Left ventricle myocardium superior (tissue), 1 donor: ENCODE results near the gene FRRS1. TPM values are rescaled to one million over a fixed set of nuclear protein-coding genes. Genes with fewer than 3 reads are reported as not detected.

Experiments used
- ATAC-seq: fragments of 200-7000 bp; cut with Tn5 transposase; one replicate; pipeline ENCODE4 v1.9.1; 2020; ENCODE audit warnings: mild to moderate bottlenecking, moderate library complexity
- DNase-seq: peaks from one replicate; pipeline ENCODE4 v3.0.0-alpha.2; 2020
- intact Hi-C: fragments of 100-400 bp; cut with micrococcal nuclease; formaldehyde crosslinking; loops from one replicate; pipeline ENCODE4 v1.11.0; 2022
- total RNA-seq: library from RNA; stranded (reverse); fragmentation: NEBNext Ultra II Directional; extraction: Animal tissue kit (Norgen Biotek cat#: 25700); gene quantifications from one replicate; pipeline ENCODE4 v1.2.1, GENCODE V29; 2021
- donor health status: DM: no; HTN: yes; CAD: no; lungs with severe emphysema.

Gene FRRS1
- total RNA-seq, 1 donor from 2014 or later: 3.3 TPM

DNA sequence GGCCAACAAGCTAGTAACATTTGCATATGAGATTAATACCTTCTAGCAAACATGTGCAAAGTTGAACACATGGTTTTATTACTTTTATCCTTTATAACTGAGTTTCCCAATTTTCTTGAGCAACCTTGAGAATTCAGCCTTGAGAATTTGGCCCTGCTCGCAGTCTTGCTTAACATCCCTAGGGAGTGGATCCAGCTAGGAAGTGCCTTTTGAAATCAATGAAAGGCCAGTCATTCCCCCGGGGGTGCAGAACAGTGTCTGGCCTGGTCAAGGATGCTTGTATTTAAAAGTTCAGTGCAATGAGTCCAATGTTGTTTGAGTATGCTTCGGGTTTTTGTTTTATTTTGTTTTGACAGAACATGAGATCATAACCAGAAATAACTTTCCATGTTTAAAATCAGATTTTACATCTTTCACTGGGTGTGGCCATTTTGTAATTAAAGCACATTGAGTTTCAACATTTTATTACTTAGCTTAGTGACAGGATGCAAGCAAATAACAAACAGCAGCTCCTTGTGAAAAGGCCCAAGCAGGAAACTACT lies 103.8 kb downstream of the FRRS1 start:
- intact Hi-C loops: no loop called here
- ATAC-seq: peak; percentile 84
- DNase-seq: peak; percentile 75

DNA sequence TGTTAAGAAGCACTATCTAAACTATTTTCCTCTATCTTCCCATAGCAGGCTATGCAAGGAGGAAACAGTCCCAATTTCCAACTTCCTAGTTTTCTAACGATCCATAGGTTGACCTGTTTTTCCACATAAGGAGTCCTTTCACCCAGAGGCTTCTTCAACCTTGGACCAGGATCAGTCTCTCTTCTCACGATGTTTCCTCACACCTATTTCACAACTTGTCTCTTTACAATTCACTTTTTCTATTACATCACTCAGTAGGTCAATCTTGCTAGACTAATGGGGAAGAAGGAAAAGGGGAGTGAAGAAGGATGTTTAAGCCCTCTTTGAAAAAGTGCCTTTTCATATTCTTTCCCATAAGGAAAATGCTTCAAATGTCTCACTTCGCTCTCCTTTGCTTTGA lies 104.7 kb downstream of the FRRS1 start:
- ATAC-seq (peak; percentile 12), DNase-seq (no peak)
- intact Hi-C loops: no loop called here

DNA sequence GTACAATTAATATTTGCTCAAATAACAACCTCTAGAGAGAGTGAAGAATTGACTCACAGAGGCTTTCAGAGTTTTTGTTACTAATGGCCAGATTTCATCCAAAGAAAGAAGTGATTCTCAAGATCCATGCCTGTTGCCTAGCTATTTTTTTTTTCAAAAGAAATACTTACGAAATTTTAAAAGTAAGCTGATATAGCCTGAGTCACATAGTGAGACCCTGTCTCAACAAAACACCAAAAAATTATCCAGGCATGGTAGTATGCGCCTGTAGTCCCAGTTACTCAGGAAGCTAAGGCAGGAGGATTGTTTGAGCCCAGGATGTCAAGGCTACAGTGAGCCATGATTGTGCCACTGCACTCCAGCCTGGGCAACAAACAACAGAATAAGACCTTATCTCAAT lies 105.9 kb downstream of the FRRS1 start:
- intact Hi-C loops: no loop called here
- DNase-seq (no peak), ATAC-seq (no peak)

DNA sequence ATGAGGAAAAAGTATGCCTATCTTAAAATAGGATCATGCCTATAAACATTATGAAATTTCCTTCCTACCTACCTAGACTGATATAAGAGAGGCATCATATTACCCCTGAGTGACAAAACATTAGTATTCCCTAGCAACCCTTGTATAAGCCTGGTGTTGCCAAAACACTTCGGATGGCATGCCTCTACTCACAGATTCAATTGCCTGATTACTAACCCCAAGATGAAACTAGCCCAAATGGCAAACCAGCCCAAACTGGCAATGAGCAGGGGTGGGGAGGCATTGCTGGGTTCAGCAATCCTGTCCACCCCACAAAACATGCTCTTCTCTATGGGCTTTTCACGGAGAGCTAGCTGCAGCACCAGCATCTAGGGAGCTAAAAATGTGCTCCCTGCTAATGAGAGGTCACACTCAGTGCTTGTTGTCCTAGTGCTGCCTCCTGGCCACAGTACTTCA lies 106.7 kb downstream of the FRRS1 start:
- ATAC-seq (peak; percentile 75), DNase-seq (no peak)
- intact Hi-C loops: no loop called here

Other genes starting within 250 kb of the FRRS1 start
- 115 TPM for gene PALMD, start 120.5 kb downstream of the FRRS1 start, total RNA-seq
- gene AGL, start 83.7 kb upstream of the FRRS1 start, total RNA-seq: 59.7 TPM
- gene SLC35A3, start 203.4 kb upstream of the FRRS1 start, total RNA-seq: 7.5 TPM